Eye (tissue), 1 donor: Measurements from ENCODE around the gene ANO8.
A peak's percentile ranks its signal among the peaks of the same experiment; 100 is the strongest.
"Not testable (repeated sequence)": the region's sequence is repeated elsewhere in the genome, so short reads cannot be mapped to it uniquely, and the experiment has no call there.

Source experiments
- DNase-seq: peaks from one replicate; pipeline ENCODE4 v3.0.0-alpha.2; 2015

The ANO8 gene

DNA sequence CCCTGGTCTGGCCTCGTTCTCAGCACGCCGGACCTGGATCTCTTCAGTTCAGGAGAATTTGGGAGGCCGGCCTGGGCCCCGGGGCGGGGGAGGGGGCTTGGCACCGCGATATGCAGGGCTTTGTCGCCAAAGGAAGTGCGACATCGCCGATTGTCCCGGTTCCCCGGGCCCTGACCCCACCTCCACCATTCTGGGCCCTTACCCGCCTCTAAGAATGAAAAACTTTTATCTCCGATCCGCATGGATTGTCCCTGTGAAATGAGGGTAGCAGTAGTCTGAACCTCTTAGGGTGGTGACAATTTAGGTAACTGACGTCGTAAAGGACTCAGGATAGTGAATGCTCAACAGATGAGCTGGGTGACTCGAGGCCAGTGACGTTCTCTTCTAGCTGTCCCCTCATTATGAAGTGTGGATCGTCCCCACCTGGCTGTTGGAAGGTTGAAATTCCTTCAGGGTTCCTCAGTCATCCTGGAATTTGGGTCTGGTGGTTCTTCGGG lies 24.6 kb downstream of the ANO8 start:
- no peak for DNase-seq

GRCh38 chr19:17309198-17309964 lies 25.3 kb downstream of the ANO8 start, which contains the start of gene DDA1:
Gene DDA1, plus strand, starts transcription at chr19:17309563. Its CDS starts 92 bp downstream, at chr19:17309655.
- DNase-seq = peak; percentile 100

DNA sequence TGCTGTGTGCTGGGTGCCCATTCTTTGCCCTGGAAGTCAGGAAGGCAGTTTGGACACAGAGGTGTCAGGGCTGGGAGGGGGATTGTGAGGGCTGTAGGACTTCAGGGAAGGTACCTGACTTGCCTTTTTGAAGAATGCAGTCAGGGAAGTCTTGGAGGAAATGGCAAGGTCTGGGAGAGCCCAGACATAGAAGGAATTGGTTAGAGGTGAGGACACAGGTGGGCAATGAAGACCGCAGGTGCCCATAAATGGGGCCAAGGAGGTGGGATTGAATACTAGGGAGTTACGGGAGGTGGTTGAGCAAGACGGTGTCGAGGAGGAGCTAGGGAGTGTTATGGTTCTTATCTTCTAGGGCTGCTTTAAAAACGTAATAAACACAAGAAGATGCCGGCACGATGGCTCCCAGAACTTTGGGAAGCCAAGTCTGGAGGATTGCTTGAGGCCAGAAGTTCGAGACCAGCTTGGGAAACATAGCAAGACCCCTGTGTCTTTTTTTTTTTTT lies 26.7 kb downstream of the ANO8 start:
- DNase-seq = no peak

DNA sequence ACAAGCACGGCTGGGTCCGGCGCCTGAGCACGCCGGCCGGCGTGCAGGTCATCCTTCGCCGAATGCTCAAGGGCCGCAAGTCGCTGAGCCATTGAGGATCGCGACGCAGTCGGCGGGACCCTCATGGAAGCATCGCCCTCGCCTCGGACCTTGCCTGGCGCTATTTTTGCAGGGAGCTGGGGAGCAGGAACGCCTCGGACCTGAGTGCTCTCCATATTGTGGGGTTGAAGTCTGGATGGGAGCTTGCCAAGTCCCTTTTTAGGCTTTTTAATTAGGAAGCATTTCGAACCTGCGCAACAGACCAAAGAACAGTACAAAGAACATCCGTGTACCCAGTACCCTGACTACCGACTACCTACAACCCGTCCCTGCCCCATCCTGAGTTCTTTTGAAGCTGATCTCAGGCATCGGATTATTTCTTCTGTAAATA lies 28.4 kb downstream of the ANO8 start:
- DNase-seq = no peak

- DNase-seq = peak; percentile 99
Observed at GRCh38 chr19:17305517-17306284, 29.0 kb downstream of the ANO8 start, which contains the start of gene MRPL34. Gene MRPL34, plus strand, starts transcription at chr19:17305872. Its CDS starts 21 bp downstream, at chr19:17305893.

DNA sequence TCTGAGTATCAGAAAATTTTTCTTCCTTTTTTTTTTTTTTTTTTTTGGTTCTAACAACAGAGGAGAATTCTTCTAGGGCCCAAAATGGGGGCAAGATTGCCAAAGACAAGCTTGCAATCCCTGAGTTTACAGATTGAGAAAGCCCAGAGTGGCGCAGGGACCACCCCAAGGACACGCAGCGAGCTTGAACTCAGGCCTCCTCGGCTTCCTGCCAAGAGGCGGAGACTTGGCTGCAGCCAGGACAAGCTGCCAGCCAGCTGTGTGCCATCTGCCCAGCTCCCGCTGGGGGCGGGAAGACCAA lies 29.5 kb downstream of the ANO8 start:
- no peak for DNase-seq

- peak; percentile 27 for DNase-seq
Observed at GRCh38 chr19:17304386-17305215, 30.1 kb downstream of the ANO8 start.

DNA sequence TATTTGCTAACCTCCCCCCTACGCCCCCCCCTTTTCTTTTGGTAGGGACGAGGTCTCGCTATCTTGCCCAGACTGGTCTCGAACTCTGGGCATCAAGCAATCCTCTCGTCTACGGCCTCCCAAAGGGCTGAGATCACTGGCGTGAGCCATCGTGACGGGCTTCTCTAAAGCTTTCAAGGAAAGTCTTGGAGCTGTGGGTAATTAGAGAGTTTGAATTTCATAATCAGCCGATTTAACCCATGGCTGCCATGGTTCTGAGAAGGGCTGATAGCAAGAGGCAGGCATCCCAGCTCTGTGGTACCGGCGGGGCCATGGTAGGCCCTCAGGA lies 30.8 kb downstream of the ANO8 start:
- DNase-seq = no peak

- DNase-seq = peak; percentile 98
Observed at GRCh38 chr19:17303167-17303939, 31.3 kb downstream of the ANO8 start, which contains the start of gene ABHD8. Gene ABHD8, minus strand, starts transcription at chr19:17303425. Its CDS starts 1,809 bp downstream, at chr19:17301616.

DNA sequence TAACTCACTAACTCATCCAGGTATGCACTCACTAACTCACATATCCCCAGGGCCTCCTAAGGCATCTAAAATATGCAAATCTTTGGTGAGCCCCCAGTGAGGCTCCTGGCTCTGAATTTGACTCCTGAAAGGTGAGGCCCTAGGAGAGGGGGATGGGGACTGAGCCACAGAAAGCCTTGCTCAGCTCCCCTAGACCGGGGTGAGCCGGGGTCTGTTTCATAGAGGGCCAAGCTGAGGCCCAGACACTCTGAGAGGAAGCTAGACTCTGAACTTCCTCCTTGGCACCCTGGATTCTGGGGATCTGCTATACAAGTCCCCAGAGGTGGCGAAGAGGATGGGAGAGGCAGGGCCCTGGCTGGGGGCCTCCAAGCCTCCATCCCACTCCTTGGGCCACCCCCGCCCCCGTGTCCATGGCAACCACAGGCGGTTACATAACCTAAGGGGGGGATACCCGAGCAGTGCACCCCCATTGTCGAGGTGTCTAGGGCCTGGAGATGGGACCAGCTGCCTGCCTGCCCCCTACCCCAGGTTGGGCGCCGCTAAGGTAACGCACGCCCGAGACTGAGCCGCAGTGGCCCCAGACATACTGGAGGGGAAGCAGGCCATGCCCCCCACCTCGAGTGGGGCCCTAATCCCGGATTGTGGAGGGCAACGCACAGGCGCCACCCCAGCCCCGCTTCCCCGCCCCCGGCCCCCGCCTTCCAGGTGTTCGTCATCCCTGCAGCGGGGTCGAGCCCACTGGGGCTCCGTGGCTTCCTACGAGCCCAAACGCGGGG lies 32.1 kb downstream of the ANO8 start:
- peak; percentile 24 for DNase-seq

DNA sequence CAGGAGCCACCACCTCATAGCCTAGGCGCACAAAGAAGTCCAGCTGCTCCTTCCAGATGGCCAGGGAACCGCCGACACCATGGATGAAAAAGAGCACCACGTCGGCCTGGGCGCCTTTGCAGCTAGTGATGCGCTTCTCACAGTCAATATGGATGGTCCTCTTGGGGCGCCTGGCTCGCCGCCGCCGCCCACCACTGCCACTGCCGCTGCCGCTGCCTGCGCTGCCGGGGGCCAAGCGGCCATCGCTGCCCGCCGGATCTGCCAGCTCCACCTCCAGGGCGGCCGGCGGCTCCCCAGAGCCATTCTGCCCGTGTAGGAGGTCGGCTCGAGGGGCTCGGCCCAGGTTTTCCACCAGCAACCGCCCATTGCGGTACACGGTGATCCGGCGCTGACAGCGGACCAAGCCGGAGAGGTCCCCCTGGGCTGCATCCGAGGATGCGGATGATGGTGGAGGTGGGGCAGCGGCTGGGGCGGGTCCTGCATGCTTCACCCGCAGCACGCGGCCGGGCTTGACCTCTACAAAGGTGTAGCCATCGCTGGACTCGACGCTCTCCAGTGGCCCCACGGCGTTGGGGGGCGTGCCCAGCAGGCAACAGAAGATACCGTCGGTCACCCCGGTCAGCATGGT lies 33.5 kb downstream of the ANO8 start:
- no peak for DNase-seq

- DNase-seq = no peak
Observed at GRCh38 chr19:17296976-17297375, 37.7 kb downstream of the ANO8 start.

GRCh38 chr19:17296273-17296672 lies 38.4 kb downstream of the ANO8 start:
- DNase-seq = no peak

DNA sequence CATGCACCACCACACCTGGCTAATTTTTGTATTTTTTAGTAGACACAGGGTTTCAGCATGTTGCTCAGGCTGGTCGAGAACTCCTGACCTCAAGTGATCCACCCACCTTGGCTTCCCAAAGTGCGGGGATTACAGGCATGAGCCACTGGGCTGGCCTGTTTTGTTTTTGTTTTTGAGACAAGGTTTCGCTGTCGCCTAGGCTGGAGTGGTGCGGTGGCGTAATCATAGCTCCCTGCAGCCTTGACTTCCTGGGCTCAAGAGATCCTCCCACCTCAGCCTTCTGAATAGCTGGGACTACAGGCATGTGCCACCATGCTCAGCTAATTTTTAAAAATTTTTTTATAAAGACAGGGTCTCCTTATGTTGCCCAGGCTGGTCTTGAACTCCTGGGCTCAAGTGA lies 39.1 kb downstream of the ANO8 start:
- not testable (repeated sequence) for DNase-seq

- no peak for DNase-seq
Observed at GRCh38 chr19:17294051-17294891, 40.4 kb downstream of the ANO8 start.

GRCh38 chr19:17293605-17294004 lies 41.0 kb downstream of the ANO8 start:
- no peak for DNase-seq

DNA sequence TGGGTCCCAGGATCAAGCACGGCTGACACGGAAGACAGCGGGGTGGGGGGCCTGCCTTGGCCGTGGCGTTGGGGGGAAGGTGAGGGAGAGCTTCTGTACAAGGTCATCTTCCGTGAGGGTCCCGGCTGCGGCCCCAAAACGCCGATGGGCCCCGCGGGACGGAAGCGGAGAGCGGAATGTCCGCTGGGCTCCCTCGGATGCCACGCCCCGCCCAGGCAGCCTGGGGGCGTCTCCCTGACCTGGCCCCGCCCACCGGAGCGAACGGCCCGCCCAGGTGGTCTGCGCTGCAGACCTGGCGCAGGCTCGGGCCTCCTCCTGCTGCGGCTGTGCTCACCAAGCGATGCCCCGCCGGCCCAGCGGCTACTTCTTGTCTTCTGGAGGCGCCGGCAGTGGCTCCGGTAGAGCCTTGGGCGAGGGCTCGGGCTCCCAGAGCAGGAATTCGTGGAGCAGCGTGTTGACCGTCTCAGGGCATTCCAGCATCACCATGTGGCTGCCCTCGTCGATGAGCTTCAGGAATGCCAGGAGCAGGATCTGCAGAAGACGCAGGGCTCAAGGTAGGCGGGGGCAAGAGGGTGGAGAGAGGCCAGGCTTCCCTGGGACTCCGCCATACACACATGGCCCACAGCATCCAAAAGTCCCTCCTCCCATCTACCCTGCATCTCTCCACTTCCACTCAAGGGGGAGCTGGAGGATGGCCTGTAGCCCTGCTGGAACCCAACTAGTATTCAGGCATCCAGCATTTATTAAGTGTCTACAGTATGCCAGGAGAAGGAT lies 42.2 kb downstream of the ANO8 start:
- DNase-seq = peak; percentile 86

GRCh38 chr19:17289489-17289888 lies 45.2 kb downstream of the ANO8 start:
- DNase-seq = peak; percentile 84

DNA sequence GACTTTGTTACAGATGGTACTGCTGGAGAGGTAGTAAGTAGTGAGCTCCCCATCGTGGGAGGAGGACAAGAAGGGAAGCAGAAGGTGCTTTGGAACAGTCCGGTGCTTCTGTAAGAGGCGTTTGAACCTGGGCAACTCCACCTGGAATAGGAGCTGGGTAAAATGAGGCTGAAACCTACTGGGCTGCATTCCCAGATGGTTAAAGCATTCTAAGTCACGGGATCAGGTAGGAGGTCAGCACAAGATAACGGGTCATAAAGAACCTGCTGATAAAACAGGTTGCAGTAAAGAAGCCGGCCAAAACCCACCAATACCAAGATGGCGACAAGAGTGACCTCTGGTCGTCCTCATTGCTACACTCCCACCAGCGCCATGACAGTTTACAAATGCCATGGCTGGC lies 47.9 kb downstream of the ANO8 start:
- DNase-seq = no peak
